ENCODE data around the gene SOWAHB.
"Not testable (repeated sequence)": the region's sequence is repeated elsewhere in the genome, so short reads cannot be mapped to it uniquely, and the experiment has no call there.

Gene SOWAHB

GRCh38 chr4:76894537-76895255, 3.2 kb downstream of the SOWAHB start:
- DNase-seq (ENCODE audit: low read depth, low spot score) = no peak

- DNase-seq (ENCODE audit: low read depth, low spot score) = no peak
Observed at GRCh38 chr4:76892601-76893000, 5.3 kb downstream of the SOWAHB start.

DNA sequence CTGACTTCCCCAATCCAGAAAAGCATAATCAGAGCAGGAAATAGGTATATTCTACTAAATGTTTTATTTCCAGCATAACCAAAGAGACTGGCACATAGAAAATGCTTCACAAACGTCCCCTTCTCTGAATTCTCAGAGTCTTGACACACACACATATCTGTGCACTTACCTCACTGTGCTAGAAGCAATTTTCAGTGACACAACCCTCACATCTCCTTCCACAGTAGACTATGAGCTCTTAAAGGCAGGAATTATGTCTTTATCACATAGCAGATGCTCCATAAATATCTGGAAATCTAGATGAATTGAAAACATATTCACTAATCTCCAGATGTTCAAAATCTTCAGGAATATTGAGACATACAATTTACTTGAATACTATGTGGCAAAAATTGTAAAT, 5.9 kb downstream of the SOWAHB start:
- DNase-seq (ENCODE audit: low read depth, low spot score) = no peak

DNA sequence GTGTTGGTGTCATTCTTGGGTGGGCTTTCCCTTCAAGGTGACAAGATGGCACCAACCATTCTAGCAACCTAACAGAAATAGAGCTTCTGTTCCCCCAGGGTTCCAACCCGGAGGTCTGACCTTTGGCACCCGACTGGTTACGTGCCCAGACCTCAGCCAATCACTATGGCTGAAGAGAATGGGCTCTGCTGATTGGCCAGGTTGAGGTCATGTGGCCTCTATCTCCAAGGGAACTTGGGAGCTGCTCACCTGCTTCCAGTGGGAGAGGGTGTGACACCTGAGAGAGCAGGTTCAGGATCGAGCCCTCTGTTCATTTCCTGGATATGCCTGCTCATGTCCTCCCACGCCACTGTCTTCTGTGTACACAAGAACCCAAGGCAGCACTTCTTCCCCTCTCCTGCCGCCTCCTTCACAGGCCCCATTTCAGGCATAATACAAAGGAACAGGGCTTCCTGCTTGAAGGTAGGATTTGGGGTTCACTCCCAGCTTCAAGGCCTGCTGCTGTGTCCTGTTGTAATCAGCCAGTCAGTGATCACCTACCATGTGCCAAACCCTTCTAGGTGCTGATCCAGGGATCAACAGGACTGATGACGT, 11.0 kb downstream of the SOWAHB start:
- no peak for DNase-seq (ENCODE audit: low read depth, low spot score)

DNA sequence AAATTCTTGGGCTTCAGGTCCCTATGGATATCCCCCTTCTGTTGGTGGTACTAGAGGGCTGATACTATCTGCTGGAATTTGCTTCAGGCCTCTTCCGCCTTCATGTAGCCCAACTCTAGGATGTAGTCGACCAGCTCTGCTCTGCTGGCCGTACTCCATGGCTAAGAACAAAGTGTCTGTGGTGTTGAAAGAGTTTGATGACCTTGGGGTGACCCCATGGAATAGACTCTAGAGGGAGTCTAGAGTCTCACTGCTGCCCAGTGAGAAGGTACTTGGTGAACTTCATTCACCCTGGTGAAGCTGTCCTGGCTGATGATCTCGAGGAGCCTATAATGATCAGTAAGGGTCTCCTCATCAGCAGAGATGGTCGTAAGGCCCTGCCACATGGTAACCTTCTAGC, 11.7 kb downstream of the SOWAHB start:
- no peak for DNase-seq (ENCODE audit: low read depth, low spot score)

DNA sequence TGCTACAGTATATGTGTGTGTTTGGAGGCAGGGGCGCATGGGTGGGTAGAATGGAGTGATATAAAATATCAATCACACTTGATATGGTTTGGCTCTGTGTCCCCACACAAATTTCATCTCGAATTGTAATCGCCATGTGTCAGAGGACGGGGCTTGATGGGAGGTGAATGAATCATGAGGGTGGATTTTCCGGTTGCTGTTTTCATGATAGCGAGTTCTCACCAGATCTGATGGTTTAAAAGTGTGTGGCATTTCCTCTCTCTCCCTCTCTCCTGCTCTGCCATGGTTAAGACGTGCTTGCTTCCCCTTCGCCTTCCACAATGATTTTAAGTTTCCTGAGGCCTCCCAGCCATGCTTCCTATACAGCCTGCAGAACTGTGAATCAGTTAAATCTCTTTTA, 14.8 kb downstream of the SOWAHB start:
- peak; percentile 7 for DNase-seq (ENCODE audit: low read depth, low spot score)

DNA sequence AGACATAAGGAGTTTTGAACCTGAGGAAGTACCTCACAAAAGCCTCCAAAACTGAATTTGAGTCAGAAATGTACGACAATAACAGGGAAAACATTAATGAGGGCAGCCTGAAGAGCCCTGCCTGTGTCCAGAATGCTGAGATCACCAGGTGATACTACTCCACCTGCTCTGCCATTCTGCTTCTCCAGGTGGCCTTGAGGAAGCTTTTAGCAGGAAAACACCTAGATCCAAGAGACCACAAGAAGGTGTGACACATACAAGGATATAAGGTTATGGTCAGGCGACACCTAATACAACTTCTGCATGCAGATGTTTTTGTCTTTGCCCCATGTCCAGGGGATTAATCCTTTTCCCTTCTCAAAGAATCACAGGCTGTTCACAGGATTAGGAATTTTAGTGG, 15.3 kb downstream of the SOWAHB start:
- no peak for DNase-seq (ENCODE audit: low read depth, low spot score)

GRCh38 chr4:76881375-76881774, 16.6 kb downstream of the SOWAHB start:
- no peak for DNase-seq (ENCODE audit: low read depth, low spot score)

- DNase-seq (ENCODE audit: low read depth, low spot score) = no peak
Observed at GRCh38 chr4:76879731-76880364, 18.1 kb downstream of the SOWAHB start.

DNA sequence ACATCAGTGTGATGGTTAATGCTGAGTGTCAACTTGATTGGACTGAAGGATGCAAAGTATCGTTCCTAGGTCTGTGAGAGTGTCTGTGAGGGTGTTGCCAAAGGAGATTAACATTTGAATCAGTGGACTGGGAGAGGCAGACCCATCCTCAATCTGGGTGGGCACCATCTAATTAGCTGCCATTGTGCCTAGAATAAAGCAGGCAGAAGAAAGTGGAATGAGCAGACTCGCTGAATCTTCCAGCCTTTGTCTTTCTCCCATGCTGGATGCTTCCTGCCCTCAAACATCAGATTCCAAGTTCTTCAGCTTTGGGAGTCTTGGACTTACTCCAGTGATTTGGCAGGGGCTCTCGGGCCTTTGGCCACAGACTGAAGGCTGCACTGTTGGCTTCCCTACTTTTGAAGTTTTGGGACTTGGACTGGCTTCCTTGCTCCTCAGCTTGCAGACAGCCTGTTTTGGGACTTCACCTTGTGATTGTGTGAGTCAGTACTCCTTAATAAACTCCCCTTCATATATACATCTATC, 19.2 kb downstream of the SOWAHB start:
- not testable (repeated sequence) for DNase-seq (ENCODE audit: low read depth, low spot score)

DNA sequence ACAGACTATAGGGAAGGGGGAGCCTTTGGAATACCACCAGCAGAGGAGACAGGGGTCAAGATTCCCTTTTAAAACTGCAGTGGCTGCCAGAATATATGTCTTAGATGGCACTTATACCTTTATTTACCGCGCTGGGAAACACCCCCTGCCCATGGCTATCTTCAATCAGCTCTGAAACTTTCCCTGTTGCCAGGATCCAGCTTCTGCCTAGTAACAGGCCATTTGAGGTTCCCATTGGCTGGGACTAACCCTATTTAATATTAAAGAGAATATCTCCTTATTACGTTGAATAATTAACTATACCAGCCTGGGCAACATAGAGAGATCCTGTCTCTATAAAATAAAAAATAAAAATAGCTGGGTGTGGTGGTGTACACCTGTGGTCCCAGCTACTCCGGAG, 23.8 kb downstream of the SOWAHB start:
- DNase-seq (ENCODE audit: low read depth, low spot score) = no peak

GRCh38 chr4:76873495-76873894, 24.4 kb downstream of the SOWAHB start:
- DNase-seq (ENCODE audit: low read depth, low spot score) = no peak

- DNase-seq (ENCODE audit: low read depth, low spot score) = no peak
Observed at GRCh38 chr4:76872556-76872955, 25.4 kb downstream of the SOWAHB start.

DNA sequence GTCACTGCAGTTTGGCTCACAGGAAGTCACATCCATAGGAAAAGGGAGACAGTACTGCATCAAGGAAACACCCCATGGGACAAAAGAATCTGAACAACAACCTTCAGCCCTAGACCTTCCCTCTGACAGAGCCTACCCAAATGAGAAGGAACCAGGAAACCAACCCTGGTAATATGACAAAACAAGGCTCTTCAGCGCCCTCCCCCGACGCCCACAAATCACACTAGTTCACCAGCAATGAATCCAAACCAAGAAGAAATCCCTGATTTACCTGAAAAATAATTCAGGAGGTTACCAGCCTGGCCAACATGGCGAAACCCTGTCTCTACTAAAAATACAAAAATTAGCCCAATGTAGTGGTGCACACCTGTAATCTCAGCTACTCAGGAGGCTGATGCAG, 29.2 kb downstream of the SOWAHB start:
- DNase-seq (ENCODE audit: low read depth, low spot score) = not testable (repeated sequence)

- DNase-seq (ENCODE audit: low read depth, low spot score) = no peak
Observed at GRCh38 chr4:76867880-76868655, 29.9 kb downstream of the SOWAHB start.

DNA sequence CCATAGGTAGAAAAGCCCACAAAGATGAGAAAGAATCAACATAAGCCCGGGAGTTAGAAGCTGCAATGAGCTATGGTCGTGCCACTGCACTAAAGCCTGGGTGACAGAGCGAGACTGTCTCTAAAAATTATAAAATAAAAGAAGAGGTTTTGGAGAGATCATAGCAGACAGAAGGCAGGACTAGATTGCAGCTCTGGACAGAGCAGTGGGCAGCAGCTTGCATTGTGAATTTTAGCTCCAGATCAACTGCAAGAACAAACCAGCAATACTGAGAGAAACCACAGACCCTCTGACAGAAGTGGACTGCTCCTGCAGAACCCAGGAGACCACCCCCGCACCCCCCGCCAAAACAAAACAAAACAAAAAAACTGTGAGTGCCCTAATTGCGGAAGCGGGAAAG, 30.6 kb downstream of the SOWAHB start:
- no peak for DNase-seq (ENCODE audit: low read depth, low spot score)

- no peak for DNase-seq (ENCODE audit: low read depth, low spot score)
Observed at GRCh38 chr4:76866641-76867040, 31.3 kb downstream of the SOWAHB start.

GRCh38 chr4:76858319-76858718, 39.6 kb downstream of the SOWAHB start:
- DNase-seq (ENCODE audit: low read depth, low spot score) = no peak

- no peak for DNase-seq (ENCODE audit: low read depth, low spot score)
Observed at GRCh38 chr4:76857074-76857409, 40.9 kb downstream of the SOWAHB start.

DNA sequence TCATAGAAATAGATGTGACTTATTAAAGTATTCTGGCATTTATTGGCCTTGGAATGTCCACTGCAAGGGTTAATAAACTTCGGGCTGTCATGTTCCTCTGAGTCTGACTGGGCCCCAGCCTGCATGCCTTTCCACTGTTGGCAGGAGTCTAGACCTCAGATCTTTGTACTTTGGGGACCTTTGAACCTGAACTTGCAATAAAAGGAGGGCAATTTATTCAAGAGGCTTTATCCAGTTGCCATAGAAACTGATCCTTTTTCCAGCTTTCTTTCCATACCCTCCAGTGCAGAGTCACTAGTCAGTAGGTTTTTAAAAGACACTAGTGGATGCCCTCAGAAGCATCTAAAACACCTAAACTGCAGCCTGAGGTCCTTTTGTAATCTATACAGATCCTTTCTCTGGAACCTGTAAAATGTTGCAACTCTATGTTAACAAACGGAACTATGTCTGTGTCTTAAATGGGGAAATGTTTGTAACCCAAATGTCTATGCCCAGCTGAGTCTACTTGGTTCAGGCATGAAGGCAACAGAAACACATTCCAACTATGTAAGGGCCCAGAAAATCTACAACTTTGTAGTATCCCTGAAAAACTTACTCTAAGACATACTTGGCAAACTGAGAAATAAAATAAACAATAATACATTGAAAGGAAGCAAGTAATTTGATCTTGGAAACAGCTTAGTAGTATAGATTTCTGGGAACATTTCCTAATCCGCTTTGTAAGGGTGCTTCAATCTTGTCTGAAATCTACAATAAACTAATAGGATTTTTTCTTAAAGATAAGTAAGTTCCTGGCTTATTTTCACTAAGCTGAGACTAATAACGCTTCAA, 41.5 kb downstream of the SOWAHB start:
- DNase-seq (ENCODE audit: low read depth, low spot score) = peak; percentile 24

GRCh38 chr4:76854858-76855257, 43.1 kb downstream of the SOWAHB start:
- DNase-seq (ENCODE audit: low read depth, low spot score) = no peak

Data from smooth muscle cell of the brain vasculature (primary cell).